Measurements from ENCODE around the gene CA5B. TPM values are rescaled to one million over a fixed set of nuclear protein-coding genes. Genes with fewer than 3 reads are reported as not detected.
"Not testable (repeated sequence)": the region's sequence is repeated elsewhere in the genome, so short reads cannot be mapped to it uniquely, and the experiment has no call there.

CA5B gene
- polyA plus RNA-seq, 4 donors: 6.0 to 11.0 (median 9.0) TPM

- no peak for DNase-seq (ENCODE audit: low read depth in 4 of 4, low spot score in 2 of 4)
Observed at GRCh38 chrX:15812192-15812938, 74.3 kb downstream of the CA5B start.

- no peak for DNase-seq (ENCODE audit: low read depth in 4 of 4, low spot score in 2 of 4)
Observed at GRCh38 chrX:15813416-15813815, 75.3 kb downstream of the CA5B start.

- DNase-seq (ENCODE audit: low read depth in 4 of 4, low spot score in 2 of 4): no peak
Observed at GRCh38 chrX:15814771-15815365, 76.8 kb downstream of the CA5B start.

- peak in 1 of 4 donors; percentile 8 for DNase-seq (ENCODE audit: low read depth in 4 of 4, low spot score in 2 of 4)
Observed at GRCh38 chrX:15815779-15816437, 77.8 kb downstream of the CA5B start.

- no peak for DNase-seq (ENCODE audit: low read depth in 4 of 4, low spot score in 2 of 4)
Observed at GRCh38 chrX:15816438-15816809, 78.4 kb downstream of the CA5B start.

- DNase-seq (ENCODE audit: low read depth in 4 of 4, low spot score in 2 of 4): no peak
Observed at GRCh38 chrX:15816886-15817285, 78.8 kb downstream of the CA5B start.

- no peak for DNase-seq (ENCODE audit: low read depth in 4 of 4, low spot score in 2 of 4)
Observed at GRCh38 chrX:15820106-15821073, 82.3 kb downstream of the CA5B start.

GRCh38 chrX:15822922-15823321 is 84.9 kb downstream of the CA5B start:
- DNase-seq (ENCODE audit: low read depth in 4 of 4, low spot score in 2 of 4): no peak

GRCh38 chrX:15825936-15826335 is 87.9 kb downstream of the CA5B start:
- DNase-seq (ENCODE audit: low read depth in 4 of 4, low spot score in 2 of 4): no peak

- no peak for DNase-seq (ENCODE audit: low read depth in 4 of 4, low spot score in 2 of 4)
Observed at GRCh38 chrX:15829217-15829616, 91.1 kb downstream of the CA5B start.

GRCh38 chrX:15831347-15831746 is 93.3 kb downstream of the CA5B start:
- DNase-seq (ENCODE audit: low read depth in 4 of 4, low spot score in 2 of 4): not testable (repeated sequence)

GRCh38 chrX:15834053-15834452 is 96.0 kb downstream of the CA5B start:
- no peak for DNase-seq (ENCODE audit: low read depth in 4 of 4, low spot score in 2 of 4)

GRCh38 chrX:15834827-15835595 is 96.9 kb downstream of the CA5B start:
- no peak for DNase-seq (ENCODE audit: low read depth in 4 of 4, low spot score in 2 of 4)

Other genes with a start within 250 kb of the CA5B start
- 1 to 10 TPM; 3.3 to 5.6 (median 4.5) TPM for gene PIR, start 244.9 kb upstream of the CA5B start, polyA plus RNA-seq (ENCODE audit: insufficient read length in 4 of 4)
- gene BMX, start 237.5 kb upstream of the CA5B start, polyA plus RNA-seq (ENCODE audit: insufficient read length in 4 of 4): under 1 TPM; 0.29 to 0.45 (median 0.37) TPM
- 10 to 100 TPM; 29.4 to 58.0 (median 51.3) TPM for gene ACE2, start 137.3 kb upstream of the CA5B start, polyA plus RNA-seq (ENCODE audit: insufficient read length in 4 of 4)
- gene CLTRN, start 73.5 kb upstream of the CA5B start, polyA plus RNA-seq (ENCODE audit: insufficient read length in 4 of 4): 10 to 100 TPM; 19.3 to 23.2 (median 20.4) TPM
- gene ZRSR2, start 52.2 kb downstream of the CA5B start, polyA plus RNA-seq (ENCODE audit: insufficient read length in 4 of 4): 10 to 100 TPM; 12.3 to 19.9 (median 16.3) TPM
- gene AP1S2, start 116.5 kb downstream of the CA5B start, polyA plus RNA-seq (ENCODE audit: insufficient read length in 4 of 4): 10 to 100 TPM; 48.3 to 57.7 (median 53.5) TPM